Measurements from ENCODE around the gene XKRX.

XKRX gene

DNA sequence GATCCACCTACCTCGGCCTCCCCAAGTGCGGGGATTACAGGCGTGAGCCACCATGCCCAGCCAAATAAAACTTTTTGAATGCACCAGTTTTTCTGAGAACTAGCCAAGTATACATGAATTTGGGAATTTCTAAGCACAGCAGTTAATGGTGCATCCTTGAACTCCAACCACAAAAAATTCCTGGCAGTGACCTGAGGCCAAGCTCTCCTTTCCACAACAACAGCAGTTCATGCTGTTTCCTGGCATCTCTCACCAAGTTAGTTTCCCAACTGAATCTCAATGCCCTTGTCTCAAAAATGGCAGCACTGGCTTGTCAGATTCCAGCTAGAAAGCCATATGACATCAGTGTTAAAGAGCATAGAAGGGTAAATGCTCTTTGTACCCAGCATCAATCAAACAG lies 15.9 kb upstream of the XKRX start:
- Histone ChIP-seq H3K36me3 (no peaks in the 10 kb centered on the region), H3K9me3 (no peaks in the 10 kb centered on the region), H3K4me1 (ENCODE audit: control insufficient read depth in 1 of 2, insufficient read depth in 1 of 2, low read depth in 1 of 2, low read length in 1 of 2) (no peaks in the 10 kb centered on the region), H3K4me3 (ENCODE audit: low read depth in 1 of 2, low read length in 1 of 2) (no peak overlapping the region), H3K27me3 (no peaks in the 10 kb centered on the region), H3K27ac (no peak overlapping the region)
- TF ChIP-seq, protein P1, sequence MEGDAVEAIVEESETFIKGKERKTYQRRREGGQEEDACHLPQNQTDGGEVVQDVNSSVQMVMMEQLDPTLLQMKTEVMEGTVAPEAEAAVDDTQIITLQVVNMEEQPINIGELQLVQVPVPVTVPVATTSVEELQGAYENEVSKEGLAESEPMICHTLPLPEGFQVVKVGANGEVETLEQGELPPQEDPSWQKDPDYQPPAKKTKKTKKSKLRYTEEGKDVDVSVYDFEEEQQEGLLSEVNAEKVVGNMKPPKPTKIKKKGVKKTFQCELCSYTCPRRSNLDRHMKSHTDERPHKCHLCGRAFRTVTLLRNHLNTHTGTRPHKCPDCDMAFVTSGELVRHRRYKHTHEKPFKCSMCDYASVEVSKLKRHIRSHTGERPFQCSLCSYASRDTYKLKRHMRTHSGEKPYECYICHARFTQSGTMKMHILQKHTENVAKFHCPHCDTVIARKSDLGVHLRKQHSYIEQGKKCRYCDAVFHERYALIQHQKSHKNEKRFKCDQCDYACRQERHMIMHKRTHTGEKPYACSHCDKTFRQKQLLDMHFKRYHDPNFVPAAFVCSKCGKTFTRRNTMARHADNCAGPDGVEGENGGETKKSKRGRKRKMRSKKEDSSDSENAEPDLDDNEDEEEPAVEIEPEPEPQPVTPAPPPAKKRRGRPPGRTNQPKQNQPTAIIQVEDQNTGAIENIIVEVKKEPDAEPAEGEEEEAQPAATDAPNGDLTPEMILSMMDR (IDR thresholded peaks at IDR 0.05), result no peak

DNA sequence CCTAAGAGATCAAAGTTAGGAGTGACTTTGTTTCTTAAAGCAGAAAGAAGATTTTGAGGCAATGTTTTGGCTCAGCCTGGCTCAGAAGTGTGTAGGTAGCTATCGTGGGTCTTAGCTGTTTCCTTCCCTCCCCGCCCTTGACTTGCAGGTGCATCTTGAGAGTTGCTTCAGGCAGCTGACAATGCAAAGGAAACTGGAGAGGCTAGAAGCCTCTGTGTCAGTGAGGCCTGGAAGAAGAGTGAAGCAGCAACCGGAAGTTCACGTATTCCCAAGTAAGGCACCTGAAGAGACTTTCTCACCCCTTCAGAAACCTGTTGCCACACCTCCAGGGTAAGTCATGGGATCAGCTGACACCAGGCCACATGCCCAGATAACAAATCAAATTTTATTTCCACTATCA lies 10.6 kb upstream of the XKRX start:
- Histone ChIP-seq H3K4me1 (ENCODE audit: control insufficient read depth in 1 of 2, insufficient read depth in 1 of 2, low read depth in 1 of 2, low read length in 1 of 2) (no peaks in the 10 kb centered on the region), H3K36me3 (no peaks in the 10 kb centered on the region), H3K27ac (no peak overlapping the region), H3K4me3 (ENCODE audit: low read depth in 1 of 2, low read length in 1 of 2) (no peak overlapping the region), H3K9me3 (no peaks in the 10 kb centered on the region), H3K27me3 (no peaks in the 10 kb centered on the region)
- TF ChIP-seq, protein P1 (IDR thresholded peaks at IDR 0.05), result no peak

DNA sequence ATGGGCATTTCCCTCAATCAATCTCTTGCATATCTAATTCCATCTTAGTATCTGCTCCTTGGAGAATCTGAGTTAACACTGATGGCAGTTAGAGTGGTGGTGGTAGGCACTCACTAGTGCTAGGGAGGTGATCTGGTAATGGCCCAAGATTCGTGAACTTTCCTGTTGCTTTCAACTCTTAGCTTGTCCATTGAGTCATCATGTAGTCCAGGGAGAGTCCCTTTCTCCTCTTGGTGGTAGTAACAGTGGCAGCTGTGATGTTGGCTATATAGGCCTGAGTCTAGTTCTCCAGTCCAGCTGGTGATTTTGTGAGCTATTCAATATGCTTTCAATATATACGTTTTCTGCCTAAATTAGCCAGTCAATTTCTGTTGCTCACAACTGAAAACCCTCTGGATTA lies 7.0 kb upstream of the XKRX start:
- TF ChIP-seq, protein P1 (IDR thresholded peaks at IDR 0.05), result no peak
- Histone ChIP-seq H3K4me3 (ENCODE audit: low read depth in 1 of 2, low read length in 1 of 2) (no peak overlapping the region), H3K36me3 (no peaks in the 10 kb centered on the region), H3K9me3 (no peaks in the 10 kb centered on the region), H3K27me3 (no peaks in the 10 kb centered on the region), H3K4me1 (ENCODE audit: control insufficient read depth in 1 of 2, insufficient read depth in 1 of 2, low read depth in 1 of 2, low read length in 1 of 2) (no peaks in the 10 kb centered on the region), H3K27ac (no peak overlapping the region)

DNA sequence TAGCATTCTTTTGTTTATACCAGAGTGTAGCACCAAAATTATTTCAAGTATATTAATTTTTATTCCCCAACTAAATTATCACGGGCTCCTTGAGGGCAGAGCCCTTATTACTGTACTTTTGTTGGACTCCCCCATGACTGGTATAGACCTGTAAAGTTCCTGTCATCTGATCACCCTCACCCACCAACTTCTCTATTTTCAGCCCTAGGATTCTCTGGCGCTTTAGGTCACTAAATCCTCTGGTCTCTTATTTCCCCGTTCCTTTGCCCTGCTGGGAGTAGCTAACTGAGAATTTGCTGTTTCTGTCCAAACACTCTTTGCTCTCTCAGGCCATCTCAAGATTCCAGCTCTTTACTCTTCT lies 3.2 kb upstream of the XKRX start:
- no peaks in the 10 kb centered on the region for H3K36me3 ChIP-seq
- no peak overlapping the region for H3K27ac ChIP-seq
- H3K27me3 ChIP-seq, result peaks cover 36% of the 10 kb centered on the region
- TF ChIP-seq, protein P1 (IDR thresholded peaks at IDR 0.05), result no peak
- no peaks in the 10 kb centered on the region for H3K9me3 ChIP-seq
- no peaks in the 10 kb centered on the region for H3K4me1 ChIP-seq (ENCODE audit: control insufficient read depth in 1 of 2, insufficient read depth in 1 of 2, low read depth in 1 of 2, low read length in 1 of 2)
- no peak overlapping the region for H3K4me3 ChIP-seq (ENCODE audit: low read depth in 1 of 2, low read length in 1 of 2)

DNA sequence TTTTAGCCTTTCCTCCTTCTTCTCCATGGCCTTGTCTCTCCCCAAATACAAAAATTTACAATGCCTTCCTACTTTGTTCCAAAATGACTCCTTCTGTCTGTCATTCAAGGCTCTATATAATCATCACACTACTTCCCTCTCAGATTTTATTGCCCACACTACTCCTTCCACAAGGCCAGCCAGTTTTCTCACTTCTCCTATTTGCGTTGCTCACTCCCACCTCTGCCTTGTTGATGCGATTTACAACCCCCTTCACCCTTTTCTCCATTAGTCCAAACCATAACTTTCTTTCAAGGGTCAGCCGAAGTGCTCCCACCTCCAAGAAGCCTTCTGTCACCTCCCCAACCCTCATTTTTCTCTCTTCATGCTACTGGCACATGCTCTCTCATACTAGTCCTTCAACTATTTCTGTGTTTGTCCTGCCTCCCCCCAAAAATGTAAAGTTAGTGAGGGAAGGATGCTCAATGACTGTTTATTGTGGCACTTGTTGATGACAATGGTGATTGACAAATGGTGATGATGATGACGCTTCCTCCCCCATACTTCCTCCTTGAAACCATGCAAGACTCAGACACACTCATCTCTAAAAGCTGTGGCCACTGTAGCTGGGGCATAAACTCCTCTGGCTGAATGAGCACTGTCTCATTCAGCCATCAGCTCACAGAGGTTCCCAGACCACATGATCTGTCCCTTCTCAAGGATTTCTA lies 2.7 kb upstream of the XKRX start:
- no peaks in the 10 kb centered on the region for H3K36me3 ChIP-seq
- peaks cover 36% of the 10 kb centered on the region for H3K27me3 ChIP-seq
- TF ChIP-seq, protein P1 (IDR thresholded peaks at IDR 0.05), result no peak
- no peaks in the 10 kb centered on the region for H3K9me3 ChIP-seq
- H3K27ac ChIP-seq, result no peak overlapping the region
- no peaks in the 10 kb centered on the region for H3K4me1 ChIP-seq (ENCODE audit: control insufficient read depth in 1 of 2, insufficient read depth in 1 of 2, low read depth in 1 of 2, low read length in 1 of 2)
- no peak overlapping the region for H3K4me3 ChIP-seq (ENCODE audit: low read depth in 1 of 2, low read length in 1 of 2)

All from neutrophil (primary cell).